ENCODE data around the gene MSI2.
"Not testable (repeated sequence)": the region's sequence is repeated elsewhere in the genome, so short reads cannot be mapped to it uniquely, and the experiment has no call there.

Gene MSI2

GRCh38 chr17:57255776-57256681 is at the start of gene MSI2:
TSS of gene MSI2 (plus strand) at chr17:57256523. CDS start at chr17:57256743, 220 bp downstream.
- peak; percentile 82 to 98 (median 88) for DNase-seq
- intact Hi-C loops (cut with DNase I): loop anchor here (10.0 kb wide), 1 partner anchor 189 kb away; no protein-coding TSS in a partner anchor

DNA sequence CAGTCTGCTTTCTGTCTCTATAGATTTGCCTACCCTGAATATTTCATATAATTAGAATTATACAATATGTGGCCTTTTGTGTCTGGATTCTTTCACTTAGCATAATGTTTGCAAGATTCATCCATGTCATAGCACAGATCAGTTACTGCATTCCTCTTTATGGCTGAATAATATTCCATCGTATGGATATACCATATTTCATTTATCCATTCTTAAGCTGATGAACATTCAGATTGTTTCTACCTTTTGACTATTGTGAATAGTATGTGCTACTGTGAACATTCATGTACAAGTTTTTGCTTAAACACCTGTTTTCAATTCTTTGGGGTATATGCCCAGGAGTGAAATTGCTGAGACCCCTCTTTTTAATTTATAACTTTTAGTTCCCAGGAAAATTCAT is 49.4 kb upstream of the MSI2 start:
- intact Hi-C loops (cut with DNase I): no loop called here
- DNase-seq: no peak

- intact Hi-C loops (cut with DNase I): no loop called here
- no peak for DNase-seq
Measured at GRCh38 chr17:57207396-57207795, 48.9 kb upstream of the MSI2 start.

- no peak for DNase-seq
- intact Hi-C loops (cut with DNase I): no loop called here
Measured at GRCh38 chr17:57210224-57210553, 46.1 kb upstream of the MSI2 start.

DNA sequence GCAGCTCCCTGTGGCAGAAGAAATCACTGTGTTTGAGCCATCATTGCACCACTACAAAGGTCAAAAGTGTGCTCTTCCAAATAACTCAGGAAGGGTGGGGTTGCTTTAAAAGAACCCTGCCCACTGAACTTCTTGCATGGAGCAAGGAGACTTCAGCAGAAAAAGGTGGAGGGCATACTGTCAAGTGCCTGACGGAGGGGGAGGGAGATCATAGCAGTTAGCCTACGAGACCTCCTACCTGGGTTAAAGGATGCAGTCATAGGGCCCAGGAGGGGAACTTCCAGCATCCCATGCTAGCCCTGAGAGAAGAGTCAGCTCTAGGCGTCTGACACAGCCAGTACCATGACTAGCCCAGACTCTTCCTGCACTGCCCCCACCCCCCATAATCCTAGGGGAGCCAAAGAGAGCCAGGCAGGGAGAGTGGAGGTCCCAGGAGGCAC is 45.3 kb upstream of the MSI2 start:
- no peak for DNase-seq
- intact Hi-C loops (cut with DNase I): no loop called here

GRCh38 chr17:57211543-57211942 is 44.8 kb upstream of the MSI2 start:
- DNase-seq: no peak
- intact Hi-C loops (cut with DNase I): no loop called here

DNA sequence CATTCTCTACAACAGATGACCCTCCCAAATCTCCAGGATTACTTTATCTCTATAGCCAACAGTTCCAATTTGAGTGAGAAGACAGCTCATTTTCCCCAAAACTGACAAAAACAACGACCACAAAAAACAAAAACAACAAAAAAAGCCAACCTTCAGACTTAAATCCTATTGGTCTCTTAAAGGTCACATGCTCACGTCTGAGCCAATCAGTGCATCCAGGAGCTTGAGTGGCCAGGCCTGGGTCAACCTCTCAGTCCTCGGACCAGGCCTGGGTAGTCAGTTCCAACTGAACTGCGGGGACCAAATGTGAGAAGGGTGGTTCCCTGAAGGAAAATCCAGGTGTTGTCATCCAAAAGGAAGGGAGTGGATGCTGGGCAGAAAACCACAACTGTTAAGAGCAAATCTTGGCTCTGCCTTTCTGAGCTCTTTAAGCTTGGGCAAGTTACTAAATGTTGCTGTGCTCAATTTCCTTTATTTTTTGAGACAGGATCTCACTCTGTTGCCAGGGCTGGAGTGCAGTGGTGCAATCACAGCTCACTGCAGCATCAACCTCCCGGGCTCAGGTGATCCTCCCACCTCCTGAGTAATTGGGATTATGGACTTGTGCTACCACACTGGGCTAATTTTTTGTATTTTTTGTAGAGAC is 43.0 kb upstream of the MSI2 start:
- intact Hi-C loops (cut with DNase I): no loop called here
- no peak for DNase-seq

DNA sequence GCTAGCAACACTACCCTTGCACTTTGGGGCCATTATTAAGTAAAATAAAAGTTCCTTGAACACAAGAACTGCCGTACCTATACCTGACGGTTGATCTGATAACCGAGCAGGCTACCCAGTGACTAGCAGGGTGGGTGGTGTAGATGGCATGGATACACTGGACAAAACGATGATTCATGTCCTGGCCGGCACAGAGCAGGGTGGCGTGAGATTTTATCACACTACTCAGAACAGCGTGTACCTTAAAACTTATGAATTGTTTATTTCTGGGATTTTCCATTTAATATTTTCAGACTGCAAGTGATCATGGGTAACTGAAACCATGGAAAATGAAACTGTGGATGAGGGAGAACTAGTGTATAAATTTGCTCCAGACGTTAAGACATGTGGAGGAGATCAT is 41.0 kb upstream of the MSI2 start:
- no peak for DNase-seq
- intact Hi-C loops (cut with DNase I): no loop called here

- intact Hi-C loops (cut with DNase I): no loop called here
- DNase-seq: no peak
Measured at GRCh38 chr17:57221366-57222350, 34.7 kb upstream of the MSI2 start.

DNA sequence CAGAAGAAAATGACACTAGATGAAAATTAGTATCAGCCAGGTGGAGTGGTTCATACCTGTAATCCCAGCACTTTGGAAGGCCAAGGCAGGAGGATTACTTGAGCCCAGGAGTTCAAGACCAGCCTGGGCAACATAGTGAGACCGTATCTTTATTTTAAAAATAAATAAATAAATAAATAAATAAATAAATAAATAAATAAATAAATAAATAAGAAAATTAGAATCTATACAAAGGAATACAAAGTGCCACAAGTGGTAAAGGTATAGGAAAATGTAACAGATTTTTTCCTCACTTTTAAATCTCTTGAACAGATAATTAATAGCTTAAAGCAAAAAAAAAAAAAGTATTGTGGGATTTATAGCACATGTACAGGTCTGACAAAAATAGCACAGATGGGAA is 33.9 kb upstream of the MSI2 start:
- intact Hi-C loops (cut with DNase I); DNase-seq: not testable (repeated sequence)

GRCh38 chr17:57225127-57225526 is 31.2 kb upstream of the MSI2 start:
- intact Hi-C loops (cut with DNase I): no loop called here

DNA sequence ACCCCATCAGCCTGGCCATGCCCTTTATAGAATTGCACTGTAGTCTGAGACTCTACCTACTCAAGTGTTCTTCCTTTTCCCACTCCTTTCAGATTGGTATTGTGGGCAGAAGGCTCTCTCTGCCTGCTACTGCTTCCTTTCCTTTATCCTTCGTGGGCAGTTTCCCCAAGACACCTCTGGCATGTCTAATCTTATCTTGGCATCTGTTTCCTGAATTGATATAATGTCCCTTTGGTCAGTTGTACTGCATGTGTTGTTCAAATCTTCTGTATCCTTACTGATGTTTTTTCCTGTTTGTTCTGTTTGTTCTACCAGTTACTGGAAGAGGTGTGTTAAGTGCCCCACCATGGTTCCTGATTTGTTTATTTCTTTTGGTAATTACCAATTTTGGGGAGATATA is 29.5 kb upstream of the MSI2 start:
- DNase-seq: no peak
- intact Hi-C loops (cut with DNase I): no loop called here

More at GRCh38 chr17:57225127-57225526, 31.2 kb upstream of the MSI2 start:
- DNase-seq: no peak

- intact Hi-C loops (cut with DNase I): no loop called here
- DNase-seq: no peak
Measured at GRCh38 chr17:57228911-57229310, 27.4 kb upstream of the MSI2 start.

DNA sequence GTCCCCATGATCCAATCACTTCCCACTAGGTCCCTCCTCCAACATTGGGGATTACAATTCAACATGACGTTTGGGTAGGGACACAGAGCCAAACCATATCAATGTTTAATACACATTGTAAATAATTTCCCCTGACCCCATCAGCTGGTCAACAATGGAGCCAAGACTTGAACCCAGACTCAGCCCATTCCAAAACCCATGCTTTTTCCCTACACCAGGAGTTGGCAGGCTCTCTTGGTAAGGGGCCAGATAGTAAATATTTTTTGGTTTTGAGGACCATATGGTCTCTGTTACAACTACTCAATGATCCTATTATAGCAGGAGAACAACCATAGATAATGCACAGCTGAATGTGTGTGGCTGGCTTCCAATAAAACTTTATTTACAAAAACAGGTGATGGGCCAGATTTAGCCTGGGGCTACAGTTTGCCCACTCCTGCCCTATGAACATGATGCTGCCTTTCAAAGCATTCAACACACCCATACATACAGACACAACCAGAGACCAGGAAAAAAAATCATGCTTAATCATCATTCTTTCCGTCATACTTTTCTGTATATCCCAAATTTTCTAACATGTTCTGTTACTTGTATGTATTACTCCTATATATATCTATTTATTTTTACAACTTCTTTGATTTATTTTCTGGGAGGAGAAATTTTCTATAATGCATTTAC is 22.1 kb upstream of the MSI2 start:
- intact Hi-C loops (cut with DNase I): no loop called here

DNA sequence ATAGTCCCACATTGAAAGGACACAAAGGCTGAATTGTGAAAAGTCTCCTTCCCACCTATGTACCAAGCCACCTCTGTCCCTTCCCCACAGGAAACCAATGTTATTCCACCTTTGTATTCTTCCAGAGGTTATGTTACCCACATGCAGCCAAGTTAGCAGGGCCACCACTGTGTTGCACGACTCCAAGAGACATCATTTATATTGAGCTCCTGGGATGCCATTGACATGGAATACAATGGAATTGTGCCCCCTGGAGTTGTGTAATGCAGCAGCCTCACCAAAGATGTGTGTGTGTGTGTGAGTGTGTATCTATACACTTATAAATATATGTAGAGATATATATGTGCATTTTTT is 21.6 kb upstream of the MSI2 start:
- DNase-seq: no peak
- intact Hi-C loops (cut with DNase I): no loop called here

More for the DNA sequence above, 22.1 kb upstream of the MSI2 start:
- DNase-seq: no peak

DNA sequence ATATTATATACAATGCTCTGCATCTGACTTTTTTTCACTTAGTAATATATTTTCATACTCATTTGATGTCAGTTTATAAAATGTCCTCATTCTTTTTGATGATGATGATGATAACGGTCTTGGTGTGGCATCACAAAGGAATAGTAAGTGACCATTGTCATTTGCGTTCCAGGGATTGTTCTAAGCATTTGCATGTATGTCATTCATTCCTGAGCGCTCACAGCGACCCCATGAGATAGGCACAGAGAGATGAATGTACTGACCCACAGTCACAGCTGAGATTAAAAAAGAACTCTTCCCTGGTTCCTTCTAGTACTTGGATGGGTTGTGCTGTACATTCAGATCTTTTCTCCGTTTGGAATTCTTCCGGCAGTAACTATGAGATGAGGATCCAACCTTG is 21.2 kb upstream of the MSI2 start:
- intact Hi-C loops (cut with DNase I): no loop called here

DNA sequence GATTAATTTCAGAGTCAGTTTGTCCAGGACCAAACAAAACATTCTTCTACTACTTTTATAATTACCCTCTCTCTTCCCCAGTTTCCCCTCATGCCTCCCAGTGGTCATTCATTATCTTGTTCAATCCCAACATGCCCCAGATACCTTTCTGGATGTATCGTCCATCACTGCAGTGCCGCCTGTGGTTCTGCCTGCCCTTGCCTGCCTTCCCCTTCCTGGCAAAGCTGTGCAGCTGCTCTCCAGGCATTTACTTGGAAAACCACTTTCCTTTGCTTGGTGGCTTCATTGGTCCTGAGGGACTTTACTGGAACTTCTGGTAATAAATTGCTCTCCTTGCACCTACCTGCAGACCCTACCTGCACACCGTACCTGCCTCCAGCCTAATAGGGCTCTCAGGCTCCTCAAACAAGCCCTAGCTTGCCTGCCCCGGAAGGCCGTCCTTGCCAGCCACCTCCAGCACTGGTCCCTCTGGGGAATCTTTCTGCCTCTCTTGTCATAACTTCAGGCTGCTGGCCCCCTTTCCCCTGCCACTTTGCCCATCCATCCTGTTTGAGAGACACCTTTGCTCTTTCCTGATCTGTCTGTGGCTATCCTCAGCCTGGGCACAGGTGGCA is 19.5 kb upstream of the MSI2 start:
- no peak for DNase-seq

More for the DNA sequence above, 21.2 kb upstream of the MSI2 start:
- DNase-seq: no peak

GRCh38 chr17:57240648-57241047 is 15.7 kb upstream of the MSI2 start:
- DNase-seq: no peak

More for the DNA sequence above, 19.5 kb upstream of the MSI2 start:
- intact Hi-C loops (cut with DNase I): no loop called here

DNA sequence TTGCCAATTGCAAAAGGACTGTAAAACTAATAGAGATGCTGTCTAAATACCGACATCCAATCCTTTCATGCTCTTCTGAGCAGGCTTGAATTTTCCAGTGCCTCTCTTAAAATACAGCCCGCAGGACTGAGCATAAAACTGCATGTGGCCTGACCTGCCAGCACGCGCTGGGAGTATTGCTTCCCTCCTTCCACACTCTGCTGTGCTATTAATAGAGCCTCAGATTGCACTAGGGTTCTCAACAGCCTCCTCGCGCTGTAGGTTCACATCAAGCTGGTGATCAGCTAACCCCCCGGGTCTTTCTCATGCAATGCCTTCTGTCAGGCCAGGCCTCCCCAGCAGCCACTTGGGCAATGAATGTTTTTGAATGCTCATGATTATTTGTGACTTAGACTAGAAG is 14.2 kb upstream of the MSI2 start:
- intact Hi-C loops (cut with DNase I): loop anchor here (5.0 to 10.0 kb wide), 2 partner anchors 430 to 503 kb away; partner anchors contain the start of gene CCDC182
- no peak for DNase-seq

More at GRCh38 chr17:57240648-57241047, 15.7 kb upstream of the MSI2 start:
- intact Hi-C loops (cut with DNase I): loop anchor here (5.0 to 10.0 kb wide), 2 partner anchors 432 to 504 kb away; partner anchors contain the start of gene CCDC182
